Erythroblast (primary cell): ENCODE results near the gene ADAMTSL4.

Experiments
- GATA1 ChIP-seq: IDR thresholded peaks from 2 replicates; pipeline ENCODE4 v1.6.1; 2011; ENCODE audit warnings: low read depth, mild to moderate bottlenecking, control low read depth, low read length, moderate library complexity
- POLR2A ChIP-seq: IDR thresholded peaks from 2 replicates; pipeline ENCODE4 v1.6.1; 2011; ENCODE audit warnings: mild to moderate bottlenecking, low read length

DNA sequence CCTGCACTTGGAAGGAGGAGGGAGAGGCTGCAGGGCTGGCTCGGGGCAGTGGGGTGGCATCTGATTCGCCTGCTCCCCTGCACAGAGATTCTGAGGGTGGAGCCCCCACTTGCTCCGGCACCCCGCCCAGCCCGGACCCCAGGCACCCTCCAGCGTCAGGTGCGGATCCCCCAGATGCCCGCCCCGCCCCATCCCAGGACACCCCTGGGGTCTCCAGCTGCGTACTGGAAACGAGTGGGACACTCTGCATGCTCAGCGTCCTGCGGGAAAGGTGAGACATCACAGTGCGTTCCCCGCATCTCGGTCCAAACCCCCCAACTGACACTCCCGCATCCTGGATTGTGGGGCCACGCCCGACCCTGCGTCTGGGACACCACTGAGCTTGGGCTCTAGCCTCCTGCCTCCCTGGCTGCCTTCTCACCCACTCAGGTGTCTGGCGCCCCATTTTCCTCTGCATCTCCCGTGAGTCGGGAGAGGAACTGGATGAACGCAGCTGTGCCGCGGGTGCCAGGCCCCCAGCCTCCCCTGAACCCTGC, 7.9 kb downstream of the ADAMTSL4 start:
- TF ChIP-seq POLR2A = no peak
- no peak for TF ChIP-seq GATA1
